GM21526 (cell line): ENCODE data around the gene MICU2.

Experiments
- ATAC-seq: cut with Tn5 transposase; IDR thresholded peaks from one replicate; pipeline ENCODE4 v1.9.1; 2021; ENCODE audit warnings: moderate library complexity; ENCODE audit not compliant: unreplicated experiment, low FRiP score

MICU2 gene

DNA sequence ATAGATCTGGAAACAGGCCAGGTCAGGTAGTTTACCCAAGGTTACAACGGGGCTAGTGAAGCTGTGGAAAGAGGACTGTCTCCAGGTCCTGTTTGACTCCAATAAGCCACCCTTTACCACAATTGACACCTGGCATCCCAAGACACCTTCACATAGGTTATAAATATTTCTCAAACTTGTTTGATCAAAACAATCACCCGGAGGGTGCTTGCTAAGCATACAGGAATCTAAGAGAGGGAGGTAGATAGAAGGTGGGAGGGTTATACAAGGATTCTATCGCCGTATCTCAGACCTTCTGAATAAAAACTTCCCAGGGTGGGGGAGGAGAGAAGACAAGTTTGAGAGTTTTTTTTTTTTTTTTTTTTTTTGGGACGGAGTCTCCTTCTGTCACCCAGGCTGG, 55.4 kb downstream of the MICU2 start:
- no peak for ATAC-seq

DNA sequence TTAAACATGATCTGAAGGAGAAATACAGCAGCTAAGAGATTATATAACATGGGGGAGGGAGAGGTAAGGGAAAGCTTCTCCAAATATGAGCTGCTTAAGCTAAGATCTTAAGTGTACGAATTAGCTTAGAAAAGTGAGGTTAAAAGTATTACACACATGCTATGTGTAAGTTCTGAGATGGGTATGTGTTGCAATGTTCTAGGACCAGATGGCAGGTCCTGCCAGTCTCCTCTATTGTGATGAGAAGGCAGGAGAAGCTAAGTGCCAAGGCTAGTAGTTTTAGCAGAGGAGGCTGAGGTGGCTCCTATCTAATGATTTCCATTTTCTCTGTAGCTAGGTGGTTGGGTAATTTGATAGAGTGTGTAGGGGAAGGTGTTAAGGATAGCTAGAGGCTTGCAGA, 57.6 kb downstream of the MICU2 start:
- no peak for ATAC-seq

DNA sequence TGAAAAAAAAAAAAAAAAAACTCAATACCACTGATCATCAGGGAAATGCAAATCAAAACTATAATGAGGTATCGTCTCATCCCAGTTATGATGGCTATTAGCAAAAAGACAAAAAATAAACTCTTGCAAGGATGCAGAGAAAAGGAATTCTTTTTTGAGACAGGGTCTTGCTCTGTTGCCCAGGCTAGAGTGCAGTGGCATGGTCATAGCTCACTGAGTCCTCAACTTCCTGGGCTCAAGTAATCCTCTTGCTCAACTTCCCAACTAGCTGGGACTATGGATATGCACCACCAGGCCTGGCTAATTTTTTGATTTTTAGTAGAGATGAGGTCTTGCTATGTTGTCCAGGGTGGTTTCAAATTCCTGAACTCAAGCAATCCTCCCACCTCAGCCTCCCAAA, 59.5 kb downstream of the MICU2 start:
- no peak for ATAC-seq

DNA sequence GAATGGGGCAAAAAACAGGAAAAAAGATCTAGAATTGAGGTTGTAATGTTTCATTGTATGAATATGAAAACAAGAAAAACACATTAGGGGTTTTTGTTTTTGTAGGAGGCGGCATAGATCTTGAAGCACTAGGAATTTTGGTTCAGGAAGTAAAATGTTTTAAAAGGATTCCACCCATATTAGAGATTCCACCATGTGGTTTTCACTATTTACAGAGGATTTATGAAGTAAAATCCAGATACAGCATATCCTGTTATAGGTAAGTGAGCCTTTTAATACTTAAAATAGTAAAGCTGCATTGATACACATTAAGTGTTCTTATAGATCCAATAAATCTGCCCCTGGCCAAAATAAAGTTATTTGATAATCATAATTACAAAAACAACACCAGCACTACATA, 61.4 kb downstream of the MICU2 start:
- no peak for ATAC-seq

DNA sequence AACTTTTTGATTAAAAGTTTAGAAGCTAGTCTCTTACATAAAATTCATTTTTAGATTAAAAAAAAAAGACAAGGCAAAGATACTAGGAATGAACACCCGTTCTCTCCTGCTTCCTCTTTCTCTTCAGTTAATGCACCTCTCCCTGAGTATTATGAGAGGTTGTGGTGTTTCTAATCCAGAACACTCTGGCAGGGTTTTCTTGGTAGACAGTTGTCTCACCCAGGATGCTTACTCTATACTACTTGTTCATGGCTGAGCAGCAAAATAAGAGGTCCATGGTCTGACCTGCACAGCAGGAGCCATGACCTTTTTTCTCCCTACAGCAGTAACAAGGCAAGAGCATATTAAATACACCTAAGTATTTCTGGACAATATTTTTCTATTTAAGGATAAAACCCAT, 62.0 kb downstream of the MICU2 start:
- ATAC-seq = no peak

DNA sequence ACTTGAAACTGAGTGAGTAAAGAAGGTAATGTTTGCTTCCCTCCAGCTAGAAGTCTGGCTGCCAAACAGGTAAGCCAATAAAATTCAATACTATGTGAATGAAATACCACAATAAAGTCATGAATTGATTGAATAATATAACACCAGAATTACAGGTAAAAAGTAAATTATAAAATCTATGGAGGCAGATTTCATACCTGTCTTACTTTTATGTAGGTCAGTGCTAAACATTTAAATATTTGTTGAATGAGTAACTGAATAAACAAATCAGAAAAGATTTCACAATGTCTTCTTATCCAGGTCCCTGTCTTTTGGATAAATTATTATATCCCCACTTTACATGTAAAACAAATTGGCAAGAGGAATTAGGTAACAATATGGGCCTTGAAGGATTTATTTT, 62.7 kb downstream of the MICU2 start:
- no peak for ATAC-seq

DNA sequence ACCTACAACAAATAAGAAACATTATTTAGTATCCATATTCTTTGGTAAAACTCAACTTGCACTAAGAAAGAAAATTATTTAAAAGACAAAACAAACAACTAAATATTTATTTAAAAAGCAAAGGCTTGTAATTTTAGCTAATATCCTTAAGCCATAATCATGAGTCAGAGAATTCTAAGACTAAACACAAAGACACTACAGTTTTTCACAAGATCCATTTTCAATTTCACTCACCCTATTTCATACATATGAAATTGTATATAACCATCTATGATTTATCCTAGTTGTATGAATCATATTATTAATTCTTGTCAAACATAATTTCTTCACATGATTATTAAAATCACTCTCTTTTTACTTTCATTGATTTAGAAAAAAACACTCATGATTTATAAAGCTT, 64.3 kb downstream of the MICU2 start:
- no peak for ATAC-seq

DNA sequence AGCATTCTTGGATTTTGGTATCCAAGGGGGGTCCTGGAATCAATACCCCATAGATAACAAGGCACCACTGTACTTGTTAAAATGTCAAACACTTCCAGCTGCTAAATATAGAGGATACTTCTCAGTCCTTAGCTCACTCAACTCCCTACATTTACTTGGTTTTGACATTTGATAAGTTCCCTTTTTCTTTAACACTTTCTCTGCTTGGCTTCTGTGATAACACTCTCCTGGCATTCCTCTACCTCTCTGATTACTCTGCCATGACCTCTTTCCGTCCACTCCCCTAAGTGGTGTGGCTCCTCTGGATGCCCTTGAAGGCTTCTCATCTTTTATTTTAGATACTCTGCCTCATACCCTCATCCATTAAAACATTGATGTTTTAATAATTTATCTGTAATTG, 65.2 kb downstream of the MICU2 start:
- no peak for ATAC-seq

DNA sequence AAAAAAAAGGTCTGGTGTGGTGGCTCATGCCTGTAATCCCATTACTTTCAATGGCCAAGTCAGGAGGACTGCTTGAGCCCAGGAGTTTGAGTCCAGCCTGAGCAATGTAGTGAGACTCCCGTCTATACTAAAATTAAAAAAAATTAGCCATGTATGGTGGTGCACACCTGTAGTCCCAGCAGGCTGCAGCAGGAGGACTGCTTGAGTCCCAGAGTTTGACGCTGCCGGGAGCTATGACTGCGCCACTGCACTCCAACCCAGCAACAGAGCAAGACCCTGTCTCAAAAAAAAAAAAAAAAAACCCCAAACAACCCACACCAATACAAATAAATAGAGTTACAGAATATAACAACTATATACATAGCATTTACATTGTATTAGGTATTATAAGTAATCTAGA, 65.7 kb downstream of the MICU2 start:
- no peak for ATAC-seq

DNA sequence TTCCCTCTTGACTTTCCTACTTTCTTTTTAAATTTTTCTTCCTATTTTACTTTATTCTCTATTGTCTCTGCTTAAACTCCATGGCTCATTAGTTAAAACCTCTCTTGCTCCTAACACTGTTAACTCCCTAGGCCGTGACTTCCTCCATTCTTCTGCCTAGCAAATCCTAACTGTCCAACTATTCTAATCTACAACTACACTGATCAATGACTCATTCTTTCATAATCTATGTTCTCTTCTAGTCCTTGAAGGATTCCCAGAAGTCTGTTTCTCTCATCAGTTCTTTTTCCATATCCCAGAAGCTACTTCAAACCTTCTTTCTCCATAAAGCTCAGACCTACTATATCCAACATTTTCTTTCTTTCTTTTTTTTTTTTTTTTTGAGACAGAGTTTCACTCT, 66.9 kb downstream of the MICU2 start:
- ATAC-seq = no peak

DNA sequence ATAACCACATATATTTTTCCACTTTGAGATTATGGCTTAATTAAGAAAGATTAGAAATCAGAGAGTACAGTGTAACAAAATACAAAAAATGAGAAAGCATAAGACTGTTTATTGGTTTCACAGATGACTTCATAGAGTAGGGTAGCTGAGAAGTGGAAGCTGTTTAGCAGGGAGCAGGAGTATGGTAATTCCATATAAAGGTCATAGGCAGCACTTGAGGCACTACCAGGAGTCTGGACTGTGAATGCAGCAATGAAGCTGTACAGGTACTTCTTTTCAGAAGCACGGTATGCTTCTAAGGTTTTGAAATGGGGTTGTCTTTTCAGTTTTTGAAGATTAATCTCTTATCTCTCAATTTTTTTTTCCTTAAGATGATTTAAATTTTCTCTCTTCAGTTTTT, 69.2 kb downstream of the MICU2 start:
- no peak for ATAC-seq

DNA sequence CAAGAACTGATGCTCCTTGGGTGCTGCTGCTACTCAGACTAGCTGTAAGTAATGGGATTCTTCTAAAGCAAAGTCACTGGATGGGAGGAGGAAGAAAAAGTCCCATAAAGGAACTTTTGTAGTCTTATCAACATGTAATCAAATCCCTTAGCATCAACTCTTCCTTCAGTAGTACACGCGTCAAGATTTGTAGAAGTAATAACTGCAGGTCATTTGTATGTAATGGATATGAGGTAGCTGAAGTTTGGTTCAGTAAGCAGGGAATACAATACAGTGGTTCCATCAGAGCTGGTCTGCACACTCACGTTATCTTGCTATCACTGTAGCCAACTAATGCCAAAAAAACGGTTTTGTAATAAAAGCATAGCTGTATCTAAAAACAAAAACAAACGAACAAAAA, 72.5 kb downstream of the MICU2 start:
- no peak for ATAC-seq

DNA sequence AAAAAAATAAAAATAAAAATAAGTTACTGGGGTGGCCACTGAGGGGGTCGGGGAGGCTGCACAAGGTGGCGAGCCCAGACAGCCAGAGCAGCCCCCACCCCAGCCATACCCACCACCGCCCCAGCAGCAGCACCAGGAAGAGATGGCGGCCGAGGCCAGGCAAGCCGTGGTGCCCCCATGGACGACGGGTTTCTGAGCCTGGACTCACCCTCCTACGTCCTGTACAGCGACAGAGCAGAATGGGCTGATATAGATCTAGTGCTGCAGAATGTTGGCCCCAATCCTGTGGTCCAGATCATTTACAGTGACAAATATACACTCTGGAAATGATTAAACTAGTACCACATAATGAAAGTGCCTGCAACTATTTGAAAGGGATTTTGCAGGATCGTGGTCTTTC, 73.3 kb downstream of the MICU2 start:
- ATAC-seq = no peak

DNA sequence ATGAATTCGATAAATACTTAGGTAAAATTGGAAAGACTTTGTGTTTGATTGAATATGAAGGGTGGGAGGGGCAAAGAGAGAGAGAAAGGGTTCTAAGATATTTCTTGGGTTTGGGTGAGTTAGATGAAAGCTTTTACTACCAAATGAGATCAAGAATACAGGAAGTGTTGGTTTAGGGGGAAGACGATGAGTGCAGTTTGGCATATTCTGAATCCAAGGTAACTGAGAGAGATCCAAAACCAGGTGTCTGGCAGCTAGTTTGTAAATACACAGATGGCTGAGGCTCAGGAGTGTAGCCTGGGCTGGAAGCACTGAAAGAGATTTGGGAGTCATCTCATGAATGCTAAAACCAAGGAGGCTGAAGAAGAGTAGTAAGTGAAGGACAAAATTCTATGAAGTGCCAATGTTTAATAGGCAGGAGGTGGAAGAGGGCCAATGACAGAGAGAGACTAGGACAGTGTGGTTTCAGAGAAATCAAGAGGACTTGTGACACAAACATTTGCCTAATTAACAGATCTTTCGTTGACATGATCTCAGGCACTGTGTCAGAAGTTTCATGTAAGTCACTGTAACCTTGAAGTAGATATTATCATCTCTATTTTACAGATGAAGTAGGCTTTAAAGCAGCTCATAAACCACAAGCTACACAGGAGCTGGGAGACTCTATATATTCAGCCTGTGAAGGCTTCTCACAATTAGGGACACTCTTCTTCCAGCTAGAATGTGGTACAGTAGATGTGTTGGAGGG, 74.7 kb downstream of the MICU2 start:
- ATAC-seq = no peak

DNA sequence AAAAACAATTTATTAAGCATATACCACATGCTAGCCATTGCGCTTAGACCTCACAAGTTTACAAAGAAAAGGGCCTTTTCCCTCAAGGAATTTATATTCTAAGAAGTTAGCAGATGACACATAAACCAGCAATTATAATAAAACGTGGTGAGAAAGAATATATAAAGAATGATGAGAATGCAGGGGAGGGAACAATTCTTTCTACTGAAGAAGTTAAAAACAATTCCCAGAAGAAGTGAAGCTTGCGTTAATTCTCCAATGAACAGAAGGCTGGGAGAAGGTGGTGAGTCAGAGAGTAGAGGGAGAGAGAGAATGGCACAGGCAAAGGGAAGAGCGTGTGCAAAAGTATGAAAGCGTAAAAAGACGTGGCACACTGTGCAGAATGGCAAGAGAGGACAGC, 75.4 kb downstream of the MICU2 start:
- ATAC-seq = no peak

DNA sequence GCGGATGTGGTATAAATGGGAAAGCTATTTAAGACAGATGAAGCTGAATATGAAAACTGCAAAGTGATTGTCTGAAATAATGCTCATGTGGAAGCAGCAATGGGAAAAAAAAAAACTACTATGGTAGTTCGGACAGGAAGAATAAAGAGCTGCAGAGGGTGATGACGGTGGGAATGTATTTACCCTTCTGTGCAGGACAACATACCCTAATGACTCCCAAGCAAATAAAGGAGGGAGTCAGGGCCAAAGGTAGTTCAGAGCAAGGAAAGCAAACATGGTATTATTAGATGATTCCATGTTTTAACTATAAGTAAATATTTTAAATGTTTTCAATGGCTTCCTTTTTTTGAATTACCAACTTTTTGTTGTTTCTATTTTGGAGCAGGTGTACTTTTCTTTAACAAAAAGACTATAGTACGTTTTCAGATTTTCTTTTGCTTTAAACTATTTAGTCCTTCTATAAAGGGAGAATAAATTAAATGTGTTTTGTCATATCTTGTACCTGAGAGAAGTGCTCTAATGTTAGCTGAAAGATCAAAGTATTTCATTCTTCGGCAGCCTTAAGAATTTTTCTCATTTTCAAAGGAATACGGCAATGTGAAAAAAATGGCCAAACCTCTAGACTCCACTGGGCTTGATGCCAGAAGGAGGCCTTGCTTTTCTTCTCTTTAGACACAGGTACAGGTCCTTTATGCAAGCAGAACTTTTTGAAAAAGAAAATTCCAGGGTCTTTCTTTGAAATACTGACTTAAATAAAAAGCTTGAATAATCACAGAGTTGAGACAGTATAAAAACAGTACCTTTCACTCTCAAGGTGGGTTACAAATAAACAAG, 77.0 kb downstream of the MICU2 start:
- no peak for ATAC-seq

DNA sequence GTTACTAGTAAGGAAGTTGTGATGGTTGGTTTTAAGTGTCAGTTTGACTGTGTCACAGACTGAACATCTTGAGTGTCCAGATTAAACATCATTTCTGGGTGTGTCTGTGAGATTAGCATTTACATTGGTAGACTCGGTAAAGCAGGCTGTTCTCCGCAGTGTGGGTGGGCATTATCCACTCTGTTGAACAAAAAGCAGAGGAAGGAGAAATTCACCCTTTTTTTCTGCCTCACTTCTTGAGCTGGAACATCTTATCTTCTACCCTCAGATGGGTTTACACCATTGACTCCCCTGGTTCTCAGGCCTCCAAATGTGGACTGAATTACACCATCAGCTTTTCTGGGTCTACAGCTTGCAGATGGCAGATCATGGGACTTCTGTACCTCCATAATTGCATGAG, 81.1 kb downstream of the MICU2 start:
- no peak for ATAC-seq

DNA sequence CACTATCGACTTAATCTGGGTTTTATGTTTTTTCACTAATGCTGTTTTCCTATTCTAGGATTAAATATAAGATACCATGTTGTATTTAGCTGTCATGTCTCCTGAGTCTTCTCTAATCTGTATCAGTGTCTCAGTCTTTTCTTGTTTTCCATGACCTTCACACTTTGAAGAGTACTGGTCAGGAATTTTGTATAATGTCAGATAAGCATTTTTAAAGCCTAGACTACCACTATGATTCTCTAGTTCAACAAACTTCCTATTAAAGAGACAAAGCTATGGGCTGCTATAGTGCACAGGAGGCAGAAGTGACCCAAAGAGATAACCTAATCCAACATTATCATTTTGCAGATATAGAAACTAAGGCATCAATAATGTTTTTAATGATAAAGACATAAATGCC, 81.8 kb downstream of the MICU2 start:
- ATAC-seq = no peak

DNA sequence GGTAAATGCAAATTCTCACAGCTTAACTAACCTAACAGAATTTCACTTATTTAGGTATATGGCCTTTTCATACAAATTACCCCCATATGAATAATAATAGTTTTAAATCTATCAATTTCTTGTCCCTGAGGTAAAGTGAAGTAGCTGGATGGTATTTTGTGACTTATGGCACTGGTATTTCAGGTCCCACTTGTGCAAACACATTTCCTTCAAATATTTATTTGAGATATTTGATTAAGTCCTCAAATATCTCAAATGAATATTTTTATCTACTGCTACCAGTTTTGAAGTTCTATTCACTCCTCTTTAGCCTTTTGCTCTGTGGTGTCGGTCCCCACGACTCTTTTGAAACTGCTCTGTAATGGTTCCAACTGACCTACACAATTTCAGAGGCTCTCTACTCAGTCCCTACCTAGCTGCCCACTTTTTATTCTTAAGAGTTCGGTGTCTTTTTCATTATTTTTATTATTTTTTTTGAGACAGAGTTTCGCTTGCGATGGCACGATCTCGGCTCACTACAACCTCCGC, 85.3 kb downstream of the MICU2 start:
- no peak for ATAC-seq

DNA sequence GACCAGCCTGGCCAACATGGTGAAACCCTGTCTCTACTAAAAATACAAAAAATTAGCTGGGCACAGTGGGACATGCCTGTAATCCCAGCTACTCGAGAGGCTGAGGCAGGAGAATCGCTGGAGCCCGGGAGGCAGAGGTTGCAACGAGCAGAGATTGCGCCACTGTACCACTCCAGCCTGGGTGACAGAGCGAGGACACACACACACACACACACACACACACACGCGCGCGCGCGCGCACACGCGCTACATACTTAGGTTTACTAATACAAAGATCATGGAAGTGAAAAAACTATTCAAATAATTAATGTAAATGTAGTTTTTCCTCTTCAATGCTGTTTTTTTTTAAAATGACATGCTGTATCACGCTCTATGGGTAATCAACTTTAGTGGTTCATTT, 86.4 kb downstream of the MICU2 start:
- ATAC-seq = no peak

DNA sequence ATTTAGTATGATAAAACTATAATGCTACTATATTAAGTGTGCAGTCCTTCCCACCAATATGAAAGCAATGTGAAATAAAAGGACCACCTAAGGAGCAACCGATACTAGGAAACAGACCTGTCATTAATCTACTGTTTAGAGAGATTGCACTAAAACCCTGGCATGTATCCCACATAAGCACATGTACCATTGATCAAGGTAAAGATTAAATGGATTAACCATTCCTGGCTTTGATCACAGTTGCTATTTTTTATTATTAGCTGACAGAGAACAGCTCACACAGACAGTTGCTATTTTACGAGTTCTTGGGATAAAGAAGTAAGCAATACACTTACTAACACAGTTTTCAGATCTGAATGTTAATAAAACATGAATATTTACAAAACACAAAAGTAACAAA, 87.2 kb downstream of the MICU2 start:
- no peak for ATAC-seq

DNA sequence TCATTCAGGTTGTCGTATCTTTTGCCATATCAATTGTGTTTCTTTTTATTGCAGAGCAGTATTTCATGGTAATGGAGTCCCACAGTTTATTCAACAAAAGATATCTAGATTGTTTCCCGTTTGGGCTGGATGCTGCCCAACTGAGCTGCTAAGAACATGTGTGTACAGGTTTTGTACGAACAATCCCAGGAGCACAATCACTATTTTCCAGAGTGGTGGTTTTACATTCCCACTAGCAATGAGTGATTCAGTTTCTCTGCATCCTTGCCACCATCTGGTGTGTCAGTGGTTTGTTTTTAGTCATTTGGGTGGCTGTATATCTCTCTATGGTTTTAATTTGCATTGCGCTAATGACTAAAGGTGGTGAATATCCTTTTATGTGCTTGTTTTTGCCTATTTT, 92.1 kb downstream of the MICU2 start:
- no peak for ATAC-seq
